ENCODE measurements around the gene ASB2. TPM values are rescaled to one million over a fixed set of nuclear protein-coding genes. Genes with fewer than 3 reads are reported as not detected.

The ASB2 gene
- total RNA-seq, 1 experiment from 2014 or later, result not detected

DNA sequence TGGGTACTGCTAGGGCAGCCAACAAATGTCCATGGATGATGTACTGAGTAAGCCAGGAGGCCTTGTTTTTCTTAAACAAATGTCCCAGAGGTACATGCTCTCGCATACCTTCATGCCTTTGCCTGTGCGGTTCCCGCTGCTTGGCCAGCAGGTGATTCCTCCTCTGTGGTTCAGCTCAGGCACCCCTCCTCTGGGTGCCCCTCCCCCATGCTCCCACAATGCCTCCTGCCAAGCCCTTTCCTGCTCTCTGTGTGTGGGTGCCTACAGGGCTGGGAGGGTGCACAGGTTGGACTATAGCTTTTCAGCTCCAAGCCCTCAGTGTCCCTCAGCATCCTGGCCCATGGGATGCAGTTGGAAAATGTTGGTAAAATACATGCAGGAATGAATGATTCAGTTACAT is 23.5 kb downstream of the ASB2 start:
- intact Hi-C loops (cut with micrococcal nuclease; ENCODE audit: unreplicated experiment), result no loop called here
- Histone ChIP-seq H3K79me2 (ENCODE audit: low read depth) (no peaks in the 10 kb centered on the region), H2AFZ (no peak overlapping the region), H4K20me1 (ENCODE audit: insufficient read depth) (no peaks in the 10 kb centered on the region), H3K27ac (no peak overlapping the region), H3F3A (ENCODE audit: insufficient read depth, low read depth) (no peaks in the 10 kb centered on the region), H3K27me3 (ENCODE audit: insufficient read depth, low read depth) (no peaks in the 10 kb centered on the region), H3K4me1 (replicated peaks; ENCODE audit: insufficient read depth) (no peaks in the 10 kb centered on the region), H3K4me2 (no peak overlapping the region), H3K4me3 (no peak overlapping the region), H3K9me2 (ENCODE audit: insufficient read depth) (no peaks in the 10 kb centered on the region), H3K36me3 (ENCODE audit: low read depth) (no peaks in the 10 kb centered on the region), H3K9me3 (ENCODE audit: insufficient read depth, low read depth) (no peaks in the 10 kb centered on the region)
- ChIA-PET CTCF (no interaction called here), POLR2A (ENCODE audit: unreplicated experiment) (no interaction called here)
- no peak for DNase-seq
- no TSS peak for BruUV-seq (replicated peaks)
- TF ChIP-seq, protein P1, sequence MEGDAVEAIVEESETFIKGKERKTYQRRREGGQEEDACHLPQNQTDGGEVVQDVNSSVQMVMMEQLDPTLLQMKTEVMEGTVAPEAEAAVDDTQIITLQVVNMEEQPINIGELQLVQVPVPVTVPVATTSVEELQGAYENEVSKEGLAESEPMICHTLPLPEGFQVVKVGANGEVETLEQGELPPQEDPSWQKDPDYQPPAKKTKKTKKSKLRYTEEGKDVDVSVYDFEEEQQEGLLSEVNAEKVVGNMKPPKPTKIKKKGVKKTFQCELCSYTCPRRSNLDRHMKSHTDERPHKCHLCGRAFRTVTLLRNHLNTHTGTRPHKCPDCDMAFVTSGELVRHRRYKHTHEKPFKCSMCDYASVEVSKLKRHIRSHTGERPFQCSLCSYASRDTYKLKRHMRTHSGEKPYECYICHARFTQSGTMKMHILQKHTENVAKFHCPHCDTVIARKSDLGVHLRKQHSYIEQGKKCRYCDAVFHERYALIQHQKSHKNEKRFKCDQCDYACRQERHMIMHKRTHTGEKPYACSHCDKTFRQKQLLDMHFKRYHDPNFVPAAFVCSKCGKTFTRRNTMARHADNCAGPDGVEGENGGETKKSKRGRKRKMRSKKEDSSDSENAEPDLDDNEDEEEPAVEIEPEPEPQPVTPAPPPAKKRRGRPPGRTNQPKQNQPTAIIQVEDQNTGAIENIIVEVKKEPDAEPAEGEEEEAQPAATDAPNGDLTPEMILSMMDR (conservative IDR thresholded peaks at IDR 0.05), result no peak
- no peak for TF ChIP-seq EZH2 (IDR thresholded peaks at IDR 0.05; ENCODE audit: low read depth)

DNA sequence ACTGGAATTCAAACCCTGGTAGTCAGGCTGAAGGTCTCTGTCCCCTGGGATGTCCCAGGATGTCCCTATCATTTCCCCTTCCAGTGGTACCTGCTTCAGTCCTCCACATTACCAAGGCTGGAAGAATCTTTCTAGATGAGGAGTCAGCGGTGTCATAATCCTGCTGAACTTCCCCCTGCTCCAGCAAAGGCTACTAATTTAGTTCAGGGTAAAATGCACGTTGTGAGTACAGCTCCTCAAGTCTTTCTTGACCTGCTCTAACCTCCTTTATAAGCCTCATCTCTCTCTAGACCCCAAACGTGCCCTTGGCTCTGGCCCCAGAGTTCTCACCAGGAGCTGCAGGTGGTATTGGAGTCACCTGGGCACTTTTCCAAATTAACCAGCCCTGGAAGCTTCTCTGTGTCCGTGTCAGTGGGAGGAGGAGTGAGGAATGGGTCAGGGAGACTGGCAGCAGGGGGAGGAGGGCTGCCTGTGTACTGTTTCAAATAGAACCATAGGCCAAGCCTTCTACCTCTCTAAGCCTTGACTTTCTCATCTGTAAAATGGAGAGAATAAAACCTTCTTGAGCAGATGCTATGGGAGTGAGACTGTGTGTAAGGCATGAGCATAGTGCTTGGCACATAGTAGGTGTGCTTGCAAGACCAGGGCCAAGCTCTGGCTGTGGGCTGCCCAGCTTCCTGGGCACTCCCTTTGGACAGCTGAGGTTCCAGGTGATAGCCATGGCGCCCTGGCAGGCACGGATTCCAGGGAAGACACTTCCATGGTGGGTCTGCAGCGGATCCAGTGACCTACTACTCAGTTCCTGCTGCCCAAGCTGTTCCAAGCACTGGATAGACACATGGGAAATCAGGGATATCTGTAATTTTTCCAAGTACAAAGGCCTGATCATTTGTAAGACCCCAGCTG is 24.5 kb downstream of the ASB2 start:
- no peaks in the 10 kb centered on the region for H3K27me3 ChIP-seq (ENCODE audit: insufficient read depth, low read depth)

DNA sequence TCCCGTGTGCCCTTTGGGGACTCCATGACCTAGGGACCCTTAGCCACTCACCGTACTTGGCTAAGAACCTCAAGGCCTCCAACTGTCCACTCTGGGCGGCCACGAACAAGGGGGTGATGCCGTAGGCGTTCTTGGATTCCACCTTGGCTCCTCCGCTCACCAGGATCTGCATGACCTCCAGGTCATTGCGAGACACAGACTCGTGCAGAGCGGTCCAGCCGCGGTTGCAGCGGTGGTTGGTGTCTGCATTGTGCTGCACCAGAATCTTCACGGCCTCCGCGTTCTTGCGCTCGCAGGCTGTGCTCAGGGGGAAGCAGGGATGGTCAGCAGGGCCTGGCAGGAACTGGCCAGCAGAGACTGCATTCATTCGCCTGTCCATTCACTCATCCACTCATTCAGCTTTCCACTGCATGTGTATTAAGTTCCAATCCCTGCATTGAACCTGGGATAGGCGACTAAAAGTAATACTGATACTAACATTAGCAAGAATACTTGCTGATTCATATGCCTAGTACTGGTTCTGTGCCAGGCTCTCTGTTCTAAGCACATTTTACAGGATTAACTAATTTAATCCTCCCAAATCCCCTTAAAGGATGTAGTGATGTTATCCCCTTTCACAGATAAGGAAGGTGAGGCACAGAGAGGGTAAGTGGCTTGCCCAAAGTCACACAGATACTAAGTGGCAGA is 25.3 kb downstream of the ASB2 start:
- TF ChIP-seq, protein P1 (conservative IDR thresholded peaks at IDR 0.05), result no peak
- TF ChIP-seq EZH2 (IDR thresholded peaks at IDR 0.05; ENCODE audit: low read depth), result no peak
- Histone ChIP-seq H3K9me2 (ENCODE audit: insufficient read depth) (no peaks in the 10 kb centered on the region), H3K36me3 (ENCODE audit: low read depth) (no peaks in the 10 kb centered on the region), H3K79me2 (ENCODE audit: low read depth) (no peaks in the 10 kb centered on the region), H3K4me3 (no peak overlapping the region), H3K4me2 (no peak overlapping the region), H2AFZ (no peak overlapping the region), H3K9me3 (ENCODE audit: insufficient read depth, low read depth) (no peaks in the 10 kb centered on the region), H3K27ac (no peak overlapping the region), H4K20me1 (ENCODE audit: insufficient read depth) (no peaks in the 10 kb centered on the region), H3K4me1 (replicated peaks; ENCODE audit: insufficient read depth) (peaks cover 7% of the 10 kb centered on the region), H3F3A (ENCODE audit: insufficient read depth, low read depth) (peaks cover 8% of the 10 kb centered on the region; the same call in 1 of the 2 replicates), H3K27me3 (ENCODE audit: insufficient read depth, low read depth) (no peaks in the 10 kb centered on the region)
- no TSS peak for BruUV-seq (replicated peaks)
- no peak for DNase-seq
- intact Hi-C loops (cut with micrococcal nuclease; ENCODE audit: unreplicated experiment), result no loop called here
- ChIA-PET POLR2A (ENCODE audit: unreplicated experiment) (no interaction called here), CTCF (no interaction called here)

More for the DNA sequence above, 24.5 kb downstream of the ASB2 start:
- H4K20me1 ChIP-seq (ENCODE audit: insufficient read depth), result no peaks in the 10 kb centered on the region
- POLR2A ChIA-PET (ENCODE audit: unreplicated experiment), result no interaction called here
- intact Hi-C loops (cut with micrococcal nuclease; ENCODE audit: unreplicated experiment), result no loop called here
- no peak overlapping the region for H3K4me3 ChIP-seq
- no peak overlapping the region for H2AFZ ChIP-seq
- H3K36me3 ChIP-seq (ENCODE audit: low read depth), result no peaks in the 10 kb centered on the region
- H3K9me3 ChIP-seq (ENCODE audit: insufficient read depth, low read depth), result no peaks in the 10 kb centered on the region
- H3K9me2 ChIP-seq (ENCODE audit: insufficient read depth), result no peaks in the 10 kb centered on the region
- H3K27ac ChIP-seq, result no peak overlapping the region
- TF ChIP-seq, protein P1 (conservative IDR thresholded peaks at IDR 0.05), result no peak
- TF ChIP-seq EZH2 (IDR thresholded peaks at IDR 0.05; ENCODE audit: low read depth), result no peak
- no peaks in the 10 kb centered on the region for H3K79me2 ChIP-seq (ENCODE audit: low read depth)
- no peaks in the 10 kb centered on the region for H3K4me1 ChIP-seq (replicated peaks; ENCODE audit: insufficient read depth)
- no TSS peak for BruUV-seq (replicated peaks)
- H3F3A ChIP-seq (ENCODE audit: insufficient read depth, low read depth), result peaks cover 2% of the 10 kb centered on the region; the same call in 1 of the 2 replicates
- CTCF ChIA-PET, result no interaction called here
- H3K4me2 ChIP-seq, result no peak overlapping the region
- DNase-seq, result no peak

Measured in PC-9 (cell line).